A673 (cell line): ENCODE measurements around the gene ITFG1. TPM values are rescaled to one million over a fixed set of nuclear protein-coding genes. Genes with fewer than 3 reads are reported as not detected.

Experiments used
- BruUV-seq: library from RNA; stranded (reverse); fragments of 400-500 nt; replicated peaks from 2 replicates; lab custom pipeline; 2021; lab: Mats Ljungman, UMichigan
- CTCF ChIA-PET: fragments of 300-600 bp; sonication (Branson Sonifier 250); formaldehyde crosslinking; loops from one replicate; lab custom pipeline; 2022; ENCODE audit warnings: antibody characterized with exemption; lab: Charles Lee
- POLR2A ChIA-PET: fragments of 300-600 bp; sonication (Branson Sonifier 250); formaldehyde crosslinking; loops from one replicate; lab custom pipeline; 2022; ENCODE audit warnings: antibody characterized with exemption; ENCODE audit not compliant: low non-redundant PET; lab: Charles Lee
- DNase-seq: peaks from one replicate; pipeline ENCODE4 v3.0.0-alpha.2; 2015; ENCODE audit warnings: low spot score
- H3K27ac ChIP-seq: fragments of 200-600 bp; sonication (generic); 2 replicates; pipeline ENCODE4 v1.5.1; 2016; ENCODE audit warnings: mixed run types, low read depth, mild to moderate bottlenecking, mixed read lengths, antibody characterized with exemption, low read length; ENCODE audit not compliant: poor library complexity, severe bottlenecking
- H3K27me3 ChIP-seq: fragments of 200-600 bp; sonication (generic); replicated peaks from 2 replicates; pipeline ENCODE4 v1.6.1; 2017; ENCODE audit warnings: mixed run types, low read depth, mild to moderate bottlenecking, mixed read lengths, antibody characterized with exemption, low read length; ENCODE audit not compliant: insufficient read depth, poor library complexity
- H3K36me3 ChIP-seq: fragments of 200-600 bp; sonication (generic); 2 replicates; pipeline ENCODE4 v1.6.1; 2016; ENCODE audit warnings: mixed run types, mild to moderate bottlenecking, mixed read lengths, antibody characterized with exemption, low read length; ENCODE audit not compliant: insufficient read depth, poor library complexity, severe bottlenecking
- H3K4me1 ChIP-seq: fragments of 200-600 bp; sonication (generic); 2 replicates; pipeline ENCODE4 v1.6.1; 2017; ENCODE audit warnings: mixed run types, mild to moderate bottlenecking, mixed read lengths, antibody characterized with exemption, low read length; ENCODE audit not compliant: insufficient read depth, poor library complexity, severe bottlenecking
- H3K4me3 ChIP-seq: fragments of 200-600 bp; sonication (generic); 2 replicates; pipeline ENCODE4 v1.5.1; 2016; ENCODE audit warnings: low read depth, mixed run types, mild to moderate bottlenecking, mixed read lengths, low read length; ENCODE audit not compliant: poor library complexity, severe bottlenecking
- H3K9me3 ChIP-seq: fragments of 200-600 bp; sonication (generic); 2 replicates; pipeline ENCODE4 v1.6.1; 2016; ENCODE audit warnings: mixed run types, low read depth, mild to moderate bottlenecking, mixed read lengths, antibody characterized with exemption, low read length; ENCODE audit not compliant: poor library complexity, severe bottlenecking
- CTCF ChIP-seq: fragments of 300-800, 200-600 bp; sonication (generic); conservative IDR thresholded peaks from 2 replicates; pipeline ENCODE4 v1.5.1; 2017; ENCODE audit warnings: low read depth, mild to moderate bottlenecking, antibody characterized with exemption, low read length, moderate library complexity, mixed read lengths
- EZH2 ChIP-seq: fragments of 200-600 bp; sonication (generic); IDR thresholded peaks from 2 replicates; pipeline ENCODE4 v1.6.1; 2017; ENCODE audit warnings: borderline replicate concordance, low read depth, mild to moderate bottlenecking, mixed read lengths, antibody characterized with exemption, low read length; ENCODE audit not compliant: poor library complexity, severe bottlenecking
- intact Hi-C: fragments of 100-400 bp; cut with micrococcal nuclease; formaldehyde crosslinking; loops from one replicate; pipeline ENCODE4 v1.10.0; 2022; ENCODE audit not compliant: unreplicated experiment
- total RNA-seq: library from RNA; stranded (reverse); gene quantifications from 2 replicates; pipeline ENCODE4 v1.2.3, GENCODE V29; 2021

ITFG1 gene
- total RNA-seq, 1 experiment from 2014 or later = 40.1 TPM

- intact Hi-C loops = loop anchor here (2.0 to 10.0 kb wide), 6 partner anchors 107 to 1013 kb away; partner anchors contain the start of genes ITFG1 and PHKB
- Histone ChIP-seq H3K27me3 (peaks cover 15% of the 10 kb centered on the region), H3K36me3 (no peaks in the 10 kb centered on the region), H3K9me3 (no peaks in the 10 kb centered on the region), H3K4me1 (peaks cover 4% of the 10 kb centered on the region), H3K27ac (no peak within 1 kb of the TSS), H3K4me3 (peak within 1 kb of the TSS; percentile 63)
- no TSS peak for BruUV-seq
- TF ChIP-seq EZH2 (no peak), CTCF (peak; percentile 36; the same call in 1 of the 2 replicates)
- POLR2A ChIA-PET = no interaction called here
- CTCF ChIA-PET = interaction anchor here (1.1 kb wide), 1 partner anchor 106 kb away, joined by 4 read pairs; no protein-coding TSS in a partner anchor
- peak; percentile 73 for DNase-seq
Observed at GRCh38 chr16:47143677-47144558, 316.9 kb downstream of the ITFG1 start, which contains the start of gene NETO2. Gene NETO2 (minus strand): TSS chr16:47143945. CDS start chr16:47143612, 333 bp downstream.

DNA sequence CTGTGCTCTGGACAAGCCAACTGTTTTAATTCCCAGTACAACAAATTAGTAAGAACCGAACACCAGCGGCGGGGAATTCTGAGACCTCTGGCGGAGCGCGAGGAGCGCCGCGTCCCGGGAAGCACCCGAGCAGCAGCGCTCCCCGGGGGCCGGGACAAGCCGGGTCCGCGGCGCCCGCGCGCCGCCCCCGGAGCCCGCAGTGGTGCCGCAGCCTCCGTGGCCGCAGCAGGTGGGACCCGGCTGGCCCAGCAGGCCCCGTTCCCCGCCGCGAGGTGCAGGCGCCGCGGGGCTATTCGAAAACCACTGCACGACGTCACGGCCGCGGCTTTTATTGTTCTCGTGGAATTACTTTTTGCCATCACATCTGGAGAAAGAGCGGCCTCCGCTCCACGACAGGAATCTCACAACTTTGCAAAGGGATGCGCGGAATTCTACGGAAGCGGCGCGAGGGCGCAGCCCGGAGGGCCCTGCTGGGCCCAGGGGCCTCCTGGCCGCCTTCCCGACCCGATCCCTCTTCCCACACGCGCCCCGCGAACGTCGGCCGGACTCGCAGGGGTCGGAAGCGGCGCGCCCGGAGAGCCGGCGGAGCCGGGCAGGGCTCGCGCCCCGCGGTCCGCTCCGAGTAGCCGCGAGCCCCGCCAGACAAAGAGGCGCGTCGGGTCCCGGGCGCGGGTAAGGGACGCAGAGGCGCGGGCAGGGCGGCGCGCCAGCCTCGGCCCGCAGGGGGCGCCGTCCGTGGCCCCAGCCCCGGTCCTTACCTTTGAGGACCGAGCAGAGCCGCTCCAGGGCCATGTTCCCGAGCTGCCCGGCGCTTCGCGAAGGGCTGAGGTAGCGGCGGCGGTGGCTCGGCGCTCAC is 317.8 kb downstream of the ITFG1 start:
- intact Hi-C loops = loop anchor here (2.0 to 10.0 kb wide), 6 partner anchors 106 to 1014 kb away; partner anchors contain the start of genes ITFG1 and PHKB
- peaks cover 15% of the 10 kb centered on the region for H3K27me3 ChIP-seq
- H3K9me3 ChIP-seq = no peaks in the 10 kb centered on the region
- TF ChIP-seq EZH2 = peak; percentile 43
- peak; percentile 43; the same call in 1 of the 2 replicates for TF ChIP-seq CTCF
- peak overlapping the region; percentile 63 for H3K4me3 ChIP-seq
- ChIA-PET POLR2A (no interaction called here), CTCF (interaction anchor here (0.8 to 1.2 kb wide), 3 partner anchors 105 to 980 kb away, joined by 3 to 4 read pairs (median 3); partner anchors contain the start of gene DNAJA2)
- peaks cover 4% of the 10 kb centered on the region for H3K4me1 ChIP-seq
- DNase-seq = peak; percentile 81
- no peaks in the 10 kb centered on the region for H3K36me3 ChIP-seq
- H3K27ac ChIP-seq = no peak overlapping the region
- no TSS peak for BruUV-seq

GRCh38 chr16:47142486-47142820 is 318.4 kb downstream of the ITFG1 start:
- no TSS peak for BruUV-seq
- Histone ChIP-seq H3K27ac (no peak overlapping the region), H3K36me3 (no peaks in the 10 kb centered on the region), H3K4me3 (peak overlapping the region; percentile 63), H3K4me1 (peaks cover 4% of the 10 kb centered on the region), H3K9me3 (no peaks in the 10 kb centered on the region), H3K27me3 (peaks cover 15% of the 10 kb centered on the region)
- intact Hi-C loops = loop anchor here (2.0 to 10.0 kb wide), 6 partner anchors 106 to 1014 kb away; partner anchors contain the start of genes ITFG1 and PHKB
- TF ChIP-seq CTCF (no peak), EZH2 (no peak)
- CTCF ChIA-PET = interaction anchor here (0.8 to 1.5 kb wide), 3 partner anchors 105 to 981 kb away, joined by 3 to 6 read pairs (median 3); partner anchors contain the start of gene DNAJA2
- DNase-seq = peak; percentile 60
- POLR2A ChIA-PET = interaction anchor here (0.5 to 0.6 kb wide), 2 partner anchors 967 to 990 kb away, joined by 3 read pairs; no protein-coding TSS in a partner anchor
